ENCODE measurements around the gene GALNT6.
A peak's percentile ranks its signal among the peaks of the same experiment; 100 is the strongest.

Gene GALNT6, protein sequence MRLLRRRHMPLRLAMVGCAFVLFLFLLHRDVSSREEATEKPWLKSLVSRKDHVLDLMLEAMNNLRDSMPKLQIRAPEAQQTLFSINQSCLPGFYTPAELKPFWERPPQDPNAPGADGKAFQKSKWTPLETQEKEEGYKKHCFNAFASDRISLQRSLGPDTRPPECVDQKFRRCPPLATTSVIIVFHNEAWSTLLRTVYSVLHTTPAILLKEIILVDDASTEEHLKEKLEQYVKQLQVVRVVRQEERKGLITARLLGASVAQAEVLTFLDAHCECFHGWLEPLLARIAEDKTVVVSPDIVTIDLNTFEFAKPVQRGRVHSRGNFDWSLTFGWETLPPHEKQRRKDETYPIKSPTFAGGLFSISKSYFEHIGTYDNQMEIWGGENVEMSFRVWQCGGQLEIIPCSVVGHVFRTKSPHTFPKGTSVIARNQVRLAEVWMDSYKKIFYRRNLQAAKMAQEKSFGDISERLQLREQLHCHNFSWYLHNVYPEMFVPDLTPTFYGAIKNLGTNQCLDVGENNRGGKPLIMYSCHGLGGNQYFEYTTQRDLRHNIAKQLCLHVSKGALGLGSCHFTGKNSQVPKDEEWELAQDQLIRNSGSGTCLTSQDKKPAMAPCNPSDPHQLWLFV

DNA sequence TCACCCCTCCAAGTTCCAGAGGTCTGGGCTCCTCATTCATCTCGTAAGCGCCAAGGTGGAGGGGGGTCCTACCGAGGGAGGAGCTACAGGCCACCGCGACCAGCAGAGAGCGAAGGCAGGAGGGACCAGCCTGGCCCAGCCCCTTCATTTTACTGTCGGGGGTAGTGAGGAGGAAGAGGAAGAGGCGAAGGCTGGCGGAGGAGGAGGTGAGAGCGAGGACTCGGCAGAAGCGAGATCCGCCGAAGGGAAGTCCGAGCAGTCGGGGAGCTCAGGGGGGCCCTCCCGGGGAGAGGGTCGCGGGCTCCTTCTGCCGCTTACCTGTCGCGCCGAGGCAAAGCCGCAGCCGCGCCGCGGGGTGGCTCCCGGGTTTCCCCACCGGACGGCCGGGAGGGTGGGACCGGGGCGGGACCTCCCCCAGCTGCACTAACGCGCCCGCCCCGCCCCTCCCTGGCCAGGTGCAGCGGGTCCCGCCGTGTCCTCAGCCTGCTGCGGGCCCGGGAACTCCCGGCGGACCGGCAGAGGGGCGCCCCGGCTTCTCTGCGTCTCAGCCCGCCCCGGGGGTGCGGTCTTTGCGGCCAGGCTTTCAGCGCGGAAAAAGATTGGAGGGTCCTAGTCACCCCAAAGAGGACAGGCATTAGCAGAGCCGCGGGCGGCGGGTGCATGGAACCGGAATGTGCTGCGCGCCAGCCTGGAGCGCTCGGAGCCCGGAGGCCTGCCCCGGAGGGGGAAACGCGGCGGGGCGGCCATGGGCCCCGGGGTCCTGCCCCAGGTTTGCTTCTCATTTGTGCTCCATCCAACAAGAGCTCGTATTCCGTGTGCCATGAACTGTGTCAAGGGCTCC lies at the start of gene GALNT6:
Gene GALNT6, minus strand, starts transcription at position 124 of the 841 bp plus-strand sequence. CDS start 11,625 bp downstream, outside the sequence.
- DNase-seq, result no peak

DNA sequence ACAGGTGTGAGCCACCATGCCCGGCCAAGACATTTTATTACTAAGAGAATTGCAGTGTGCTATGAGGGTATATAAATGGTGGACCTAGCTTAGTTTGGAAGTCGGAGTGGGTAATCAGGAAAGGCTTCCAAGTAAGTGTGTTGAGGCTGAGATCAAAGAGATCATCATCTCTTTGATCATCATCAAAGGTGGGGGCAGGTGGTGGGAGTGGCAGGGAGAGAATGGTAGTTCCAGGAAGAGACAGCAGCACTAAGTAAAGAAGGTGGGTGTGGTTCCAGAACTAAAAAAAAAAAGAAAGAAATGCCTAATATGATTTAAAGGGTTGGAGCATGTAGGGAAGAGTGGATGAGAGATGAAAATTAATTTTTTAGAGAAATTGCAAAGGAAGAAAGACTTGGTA lies 48.1 kb upstream of the GALNT6 start:
- DNase-seq, result no peak

DNA sequence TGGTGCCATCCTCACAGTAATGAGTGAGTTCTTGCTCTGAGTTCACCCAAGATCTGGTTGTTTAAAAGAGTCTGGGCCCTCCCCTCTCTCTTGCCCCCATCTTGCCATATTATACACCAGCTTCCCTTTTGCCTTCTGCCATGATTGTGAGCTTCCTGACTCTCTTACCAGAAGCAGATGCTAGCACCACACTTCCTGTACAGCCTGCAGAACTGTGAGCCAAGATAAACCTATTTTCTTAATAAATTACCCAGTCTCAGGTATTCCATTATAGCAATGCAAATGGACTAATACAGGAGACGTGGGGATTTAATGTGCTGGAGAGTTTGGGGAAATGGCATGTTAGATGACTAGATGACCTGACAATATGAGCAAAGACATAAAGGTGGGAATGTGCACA lies 46.2 kb upstream of the GALNT6 start:
- no peak for DNase-seq

DNA sequence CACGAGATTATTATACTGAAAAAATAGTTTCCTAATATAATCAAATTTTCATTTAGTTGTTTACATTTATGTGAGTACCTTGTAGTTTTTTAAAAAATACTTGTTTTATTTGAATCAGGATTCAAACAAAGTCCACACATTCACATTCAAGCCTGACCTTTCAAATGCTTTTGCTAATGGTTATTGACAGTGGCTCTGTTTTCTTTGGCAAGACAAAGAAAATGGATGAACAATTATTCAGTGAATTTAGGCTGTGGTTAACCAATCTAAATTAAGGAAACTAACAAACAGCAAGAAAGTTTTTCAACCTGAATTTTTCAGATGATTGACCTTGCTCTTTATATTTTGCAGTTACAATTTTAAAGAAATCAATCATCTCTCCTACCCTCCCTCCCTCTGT lies 43.1 kb upstream of the GALNT6 start:
- peak in 1 of 2 experiments; percentile 29 for DNase-seq

DNA sequence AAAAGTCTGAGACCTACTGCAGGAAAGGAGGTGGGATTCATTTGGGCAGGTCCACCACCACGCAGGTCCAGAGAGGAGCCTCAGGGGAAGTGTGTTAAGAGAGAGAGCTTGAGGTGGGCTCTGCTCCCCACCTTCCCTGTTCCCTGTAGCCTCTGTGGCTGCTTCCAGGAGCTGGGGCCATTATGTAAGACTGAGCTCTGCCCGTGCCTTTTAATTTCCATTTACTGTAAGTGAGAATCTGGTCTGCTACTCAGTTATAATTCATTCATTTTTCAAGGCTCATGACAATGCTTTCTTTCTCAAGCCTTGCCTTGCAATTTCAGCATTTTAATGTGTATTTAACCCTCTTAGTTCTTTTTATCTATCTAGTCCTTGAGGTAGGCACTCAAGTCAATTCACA lies 41.7 kb upstream of the GALNT6 start:
- no peak for DNase-seq

DNA sequence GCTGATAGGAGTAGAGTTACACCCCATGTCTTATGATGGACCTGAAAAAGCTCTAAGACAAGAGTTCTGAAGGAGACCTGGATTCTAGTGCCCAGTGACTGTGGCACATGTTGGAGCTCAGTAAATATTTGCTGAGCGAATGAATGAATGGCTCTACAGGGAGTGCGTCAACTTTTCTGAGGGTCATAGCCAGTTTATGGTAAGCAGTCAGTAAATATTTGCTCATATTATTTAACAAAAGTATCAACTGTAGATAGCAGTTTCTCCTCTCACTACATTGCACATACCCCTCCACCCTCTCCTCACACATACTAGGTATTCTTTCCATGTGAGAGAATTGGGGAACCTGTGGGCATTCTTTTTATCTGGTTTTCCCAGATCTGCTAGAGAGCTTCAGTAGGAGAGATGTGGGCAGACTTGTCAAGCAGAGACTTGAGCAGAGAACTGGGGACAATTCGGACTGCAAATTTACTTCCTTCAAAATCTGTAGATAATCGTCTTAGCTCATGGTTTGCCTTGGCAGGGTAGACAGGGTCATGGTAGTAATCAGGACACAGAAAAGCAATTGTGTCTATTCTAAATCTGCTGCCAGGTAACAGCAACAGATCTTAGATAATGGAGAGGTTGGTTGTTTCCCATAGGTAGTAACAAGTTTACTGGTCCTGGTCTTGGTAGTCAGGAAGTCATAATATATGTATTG lies 39.1 kb upstream of the GALNT6 start:
- DNase-seq, result no peak

DNA sequence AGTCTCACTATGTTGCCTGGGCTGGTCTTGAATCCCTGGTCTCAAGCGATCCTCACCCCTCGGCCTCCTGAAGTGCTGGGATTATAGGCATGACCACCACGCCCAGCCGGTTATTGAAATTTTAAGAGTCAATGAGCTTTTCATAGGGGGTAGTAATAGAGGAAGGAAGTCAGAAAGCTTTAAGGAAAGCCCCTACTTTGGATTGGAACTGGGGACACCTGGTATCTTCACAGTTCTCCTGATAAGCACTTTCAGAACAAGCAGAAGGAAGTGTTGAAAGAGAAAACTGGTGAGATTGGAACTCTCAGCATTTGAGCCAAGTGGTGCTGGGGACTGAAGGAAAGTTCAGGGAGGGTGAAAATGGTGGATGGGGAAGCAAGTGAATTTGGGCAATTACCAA lies 38.5 kb upstream of the GALNT6 start:
- DNase-seq, result no peak

DNA sequence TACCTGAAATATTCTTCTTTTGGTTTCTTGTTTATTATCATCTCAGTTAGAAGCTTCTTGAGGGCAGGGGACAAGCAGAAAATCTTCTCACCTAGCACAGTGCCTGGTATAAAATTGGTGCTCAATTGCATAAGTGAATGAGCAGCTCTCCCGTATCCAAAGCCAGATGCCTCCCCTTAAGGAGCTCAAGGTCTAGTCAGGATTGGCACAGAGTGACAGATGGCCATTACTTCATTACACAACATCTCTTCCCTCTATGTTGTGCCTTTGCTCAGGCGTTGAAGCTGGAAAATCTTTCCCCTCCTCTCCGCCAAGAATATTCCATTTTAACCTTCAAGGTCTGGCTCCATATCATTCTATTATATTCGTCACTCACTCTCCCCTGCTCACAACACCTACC lies 37.0 kb upstream of the GALNT6 start:
- DNase-seq, result peak; percentile 36 to 73

DNA sequence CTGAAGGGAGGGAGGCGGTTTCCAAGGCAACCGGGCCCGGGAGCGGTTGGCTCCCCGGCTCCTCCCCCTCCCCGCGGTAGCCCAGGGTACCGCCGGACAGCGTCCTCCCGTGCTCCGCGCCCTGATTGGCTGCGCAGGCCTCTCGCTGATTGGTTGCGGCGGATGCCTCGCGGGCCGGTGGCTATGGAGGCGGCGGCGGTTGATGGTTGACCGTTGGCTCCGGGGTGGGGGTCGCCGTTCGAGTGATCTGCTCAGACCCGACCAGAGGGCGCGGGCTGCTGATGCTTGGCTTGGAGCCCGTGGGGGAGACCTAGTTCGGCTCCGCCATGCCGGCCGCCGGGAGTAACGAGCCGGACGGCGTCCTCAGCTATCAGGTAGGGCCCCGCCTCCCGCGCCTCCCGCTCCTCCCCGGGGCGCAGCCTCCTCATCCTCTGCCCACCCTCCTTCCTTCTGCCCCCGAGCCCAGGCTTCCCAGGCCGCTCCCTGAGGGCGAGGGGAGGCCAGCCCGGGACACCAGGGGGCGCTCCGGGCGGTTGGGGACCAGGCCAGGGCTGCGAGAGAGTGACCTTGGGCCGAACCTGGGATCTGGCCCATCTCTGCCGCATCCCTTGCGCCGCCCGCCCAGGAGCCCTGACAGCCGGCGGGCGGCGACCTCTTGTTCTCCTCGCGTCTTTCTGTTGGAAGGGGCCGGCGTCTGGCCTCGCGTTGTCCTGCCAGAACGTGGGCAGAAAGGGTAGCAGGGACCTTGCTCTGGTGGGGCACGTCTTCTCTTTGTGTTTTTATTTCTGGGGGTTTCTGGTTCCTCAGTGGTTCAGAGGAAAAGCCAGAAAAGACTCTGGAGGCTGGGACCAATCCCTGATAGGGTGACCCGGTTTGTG lies 33.7 kb upstream of the GALNT6 start, which contains the start of gene SLC4A8:
Gene SLC4A8, plus strand, starts transcription at position 170 of the 878 bp plus-strand sequence. Its CDS starts 157 bp downstream, at position 327.
- peak; percentile 89 to 93 for DNase-seq

DNA sequence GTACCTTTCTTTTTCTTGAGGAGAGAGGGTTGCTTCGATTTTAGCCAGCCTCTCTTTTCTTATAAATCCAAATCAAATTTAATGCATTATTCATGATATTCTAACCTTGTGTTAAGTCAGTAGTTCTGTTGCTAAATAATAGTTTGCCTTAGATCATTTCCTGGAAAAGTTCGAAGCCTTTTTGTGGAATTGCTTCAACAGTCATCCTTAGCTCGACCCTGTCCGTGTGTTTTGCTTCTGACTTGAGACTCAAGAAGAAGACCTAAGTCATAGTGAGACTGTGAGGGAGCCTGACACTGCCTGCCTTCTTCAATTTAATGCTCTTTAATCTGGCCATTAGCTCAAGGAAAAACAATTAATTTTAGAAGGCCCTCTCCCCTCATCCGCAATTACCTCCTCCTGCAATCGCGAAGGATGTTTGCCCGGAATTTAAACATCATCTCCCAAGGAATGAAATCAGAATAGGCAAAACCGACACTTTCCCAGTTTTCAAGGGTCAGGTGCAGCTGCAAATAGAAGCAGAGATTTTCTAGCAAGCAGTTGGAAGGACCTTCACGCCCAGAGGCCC lies 33.0 kb upstream of the GALNT6 start:
- DNase-seq, result no peak

DNA sequence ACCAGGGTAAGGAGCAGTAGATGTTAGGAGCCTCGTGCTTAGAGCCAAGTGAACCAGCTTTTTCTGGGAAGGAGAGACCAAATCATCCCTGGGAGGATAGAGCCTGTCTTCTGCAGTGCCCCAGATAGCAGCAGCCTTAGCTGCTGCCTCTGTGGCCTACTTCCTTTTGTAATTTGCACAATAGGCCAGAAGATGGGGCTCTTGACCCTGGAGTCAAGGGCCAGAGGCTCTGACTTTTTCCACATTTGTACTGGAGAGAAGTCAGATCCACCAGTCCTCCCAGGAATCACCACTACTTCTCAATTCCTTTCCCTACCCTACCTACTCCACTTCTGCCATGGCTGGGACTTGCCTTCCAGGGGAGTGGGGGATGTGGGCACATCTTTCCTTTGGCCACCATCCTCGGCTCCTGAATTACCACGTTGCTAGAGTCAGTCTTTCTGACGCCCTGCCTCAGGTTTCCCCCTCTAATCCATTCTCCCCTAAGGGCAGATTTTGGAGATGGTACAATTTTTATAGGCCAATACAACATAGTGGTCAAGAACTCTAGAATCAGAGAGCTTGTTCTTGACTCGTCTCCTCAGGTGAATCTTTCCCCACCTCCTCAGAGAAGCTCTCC lies 30.2 kb upstream of the GALNT6 start:
- peak; percentile 57 to 82 for DNase-seq

DNA sequence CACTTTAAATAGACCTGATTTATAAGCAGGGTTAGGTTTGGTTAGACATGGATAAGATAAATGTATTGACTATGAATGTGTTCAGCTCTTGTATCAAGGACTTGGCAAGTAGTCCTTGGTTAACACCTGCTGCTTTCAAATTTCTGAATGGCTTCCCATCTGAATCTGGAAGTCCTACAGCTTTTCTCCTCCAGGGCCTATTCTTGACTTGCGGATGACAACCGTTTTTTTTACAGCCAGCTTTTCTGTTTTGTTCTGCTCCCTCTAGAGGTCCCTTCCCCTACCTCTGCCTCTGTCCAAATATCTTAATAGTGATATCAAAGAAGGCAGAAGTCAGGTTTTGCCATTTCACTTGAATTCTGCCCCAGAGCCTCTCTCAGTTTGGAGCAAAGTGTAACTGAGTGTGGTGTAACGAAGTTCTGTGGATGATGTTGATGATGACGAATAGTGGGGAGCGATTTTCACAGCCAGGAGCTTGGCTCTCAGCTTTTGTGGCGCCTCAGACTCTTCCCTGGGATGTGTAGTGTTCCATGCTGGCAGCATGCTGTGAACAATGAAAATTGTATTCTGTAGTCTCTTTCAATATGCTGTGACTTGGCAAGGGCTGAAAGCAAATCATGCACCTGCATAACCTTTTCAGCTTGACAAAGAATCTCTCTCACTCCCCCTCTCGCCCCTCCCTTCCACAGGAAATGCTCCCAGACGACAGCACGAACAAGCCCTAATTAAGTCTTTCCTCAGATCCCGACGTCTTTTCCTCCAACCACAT lies 28.4 kb upstream of the GALNT6 start:
- DNase-seq, result peak in 1 of 2 experiments; percentile 30

DNA sequence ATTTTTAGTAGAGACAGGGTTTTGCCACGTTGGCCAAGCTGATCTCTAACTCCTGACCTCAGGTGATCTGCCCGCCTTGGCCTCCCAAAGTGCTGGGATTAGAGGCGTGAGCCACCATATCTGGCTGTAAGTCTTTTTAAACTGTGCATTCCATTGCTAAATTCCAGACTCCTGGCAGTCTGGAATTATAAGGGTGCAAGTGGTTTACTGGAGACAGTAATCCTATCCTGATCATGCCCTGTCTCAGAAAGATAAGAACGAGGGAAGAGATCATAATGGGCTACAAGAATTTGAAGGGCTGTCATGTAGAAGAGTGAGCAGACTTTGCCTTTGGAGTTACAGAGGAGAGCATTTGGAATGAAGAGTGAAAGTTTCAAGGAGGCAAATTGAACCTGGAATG lies 26.6 kb upstream of the GALNT6 start:
- no peak for DNase-seq

DNA sequence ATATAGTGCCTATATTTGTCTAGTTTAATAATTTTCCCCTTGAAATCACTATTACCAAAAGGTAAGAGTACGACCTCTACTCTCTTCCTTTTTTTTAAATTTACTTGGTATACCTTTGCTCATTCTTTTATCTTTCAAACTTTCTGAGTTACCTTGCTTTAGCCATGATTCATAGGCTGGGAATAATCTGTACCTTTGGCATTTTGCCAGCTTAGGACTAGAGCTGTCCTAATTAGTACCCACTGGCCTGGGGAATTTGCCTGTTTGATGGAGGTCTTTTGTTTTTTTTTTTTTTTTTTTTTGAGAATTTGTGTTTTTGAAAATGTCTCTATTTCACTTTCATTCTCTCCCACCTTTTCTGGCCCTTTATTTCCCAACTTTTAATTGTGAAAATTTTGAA lies 24.7 kb upstream of the GALNT6 start:
- no peak for DNase-seq

DNA sequence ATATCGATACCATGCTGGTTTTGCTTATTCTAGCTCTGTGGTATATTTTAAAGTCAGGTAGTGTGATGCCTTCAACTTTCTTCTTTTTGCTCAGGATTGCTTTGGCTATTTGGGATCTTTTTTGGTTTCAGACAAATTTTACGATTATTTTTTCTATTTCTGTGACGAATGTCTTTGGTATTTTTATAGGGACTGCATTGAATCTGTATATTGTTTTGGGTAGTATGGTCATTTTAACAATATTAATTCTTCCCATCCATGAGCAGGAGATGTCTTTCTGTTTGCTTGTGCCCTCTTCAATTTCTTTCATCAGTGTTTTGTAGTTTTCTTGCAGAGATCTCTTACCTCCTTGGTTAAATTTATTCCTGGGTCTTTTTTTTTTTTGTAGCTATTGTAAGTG lies 22.6 kb upstream of the GALNT6 start:
- DNase-seq, result no peak

DNA sequence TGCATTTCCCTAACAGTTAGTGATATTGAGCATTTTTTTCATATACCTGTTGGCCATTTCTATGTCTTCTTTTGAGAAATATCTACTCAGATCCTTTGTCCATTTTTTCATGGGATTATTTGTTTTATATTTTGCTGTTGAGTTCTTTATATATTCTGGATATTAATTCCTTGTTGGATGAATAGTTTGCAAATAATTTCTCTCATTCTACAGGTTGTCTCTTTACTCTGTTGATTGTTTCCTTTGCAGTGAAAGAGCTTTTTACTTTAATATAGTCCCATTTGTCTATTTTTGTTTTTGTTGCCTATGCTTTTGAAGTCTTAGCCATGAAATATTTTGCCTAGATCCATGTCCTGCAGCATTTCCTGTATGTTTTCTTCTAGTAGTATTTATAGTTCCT lies 21.9 kb upstream of the GALNT6 start:
- DNase-seq, result no peak

DNA sequence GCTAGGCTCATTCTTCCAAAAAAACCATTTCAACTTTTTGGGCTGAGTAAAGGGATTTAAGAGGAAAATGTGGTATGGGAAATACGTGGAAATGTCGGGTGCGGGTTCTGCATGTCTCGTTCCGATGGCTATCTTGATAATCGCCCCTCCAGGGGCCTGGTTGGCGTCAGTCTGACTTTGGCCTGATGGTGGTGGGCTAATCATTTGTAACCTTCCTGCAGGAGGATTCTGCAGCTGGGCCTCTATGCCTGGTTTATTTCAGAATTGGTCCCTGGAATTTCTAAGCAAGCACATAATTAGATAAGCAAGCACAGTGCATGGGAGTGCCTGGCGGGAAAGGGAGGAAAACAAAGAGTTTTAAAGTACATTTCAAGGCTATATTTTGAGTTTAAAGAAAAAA lies 18.6 kb upstream of the GALNT6 start:
- no peak for DNase-seq

DNA sequence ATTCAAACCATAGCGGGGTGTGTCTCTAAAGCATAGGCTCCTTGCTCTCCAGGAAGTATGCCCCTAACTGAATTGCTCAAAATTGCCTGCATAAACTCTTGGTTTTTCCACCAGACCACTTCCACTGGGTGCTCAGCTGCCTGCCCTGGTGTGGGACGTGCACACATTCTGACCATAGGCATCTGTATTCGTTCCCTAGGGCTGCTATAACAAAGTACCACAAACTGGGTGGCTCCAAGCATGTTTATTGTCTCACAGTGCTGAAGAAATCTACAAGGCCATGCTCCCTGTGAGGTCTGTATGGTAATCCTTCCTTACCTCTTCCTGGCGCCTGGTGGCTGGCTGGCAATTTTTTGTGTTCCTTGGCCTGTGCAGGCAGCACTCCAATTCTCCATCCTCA lies 16.4 kb upstream of the GALNT6 start:
- no peak for DNase-seq

DNA sequence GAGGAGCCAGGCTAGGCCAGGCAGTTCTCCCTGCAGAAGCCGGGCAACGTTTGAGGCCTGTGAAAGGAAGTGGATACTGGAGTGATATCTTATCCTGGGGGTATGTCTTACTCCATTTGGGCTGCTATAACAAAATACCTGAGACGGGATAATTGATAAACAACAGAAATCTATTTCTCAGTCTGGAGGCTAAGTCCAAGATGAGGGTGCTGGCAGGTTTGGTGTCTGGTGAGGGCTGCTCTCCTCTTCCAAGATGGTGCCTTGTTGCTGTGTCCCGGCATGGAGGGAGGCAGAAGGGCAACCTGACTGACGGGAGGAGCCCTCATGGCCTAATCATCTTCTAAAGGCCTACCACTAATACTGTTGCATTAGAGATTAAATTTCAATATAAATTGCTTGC lies 15.7 kb upstream of the GALNT6 start:
- DNase-seq, result no peak

DNA sequence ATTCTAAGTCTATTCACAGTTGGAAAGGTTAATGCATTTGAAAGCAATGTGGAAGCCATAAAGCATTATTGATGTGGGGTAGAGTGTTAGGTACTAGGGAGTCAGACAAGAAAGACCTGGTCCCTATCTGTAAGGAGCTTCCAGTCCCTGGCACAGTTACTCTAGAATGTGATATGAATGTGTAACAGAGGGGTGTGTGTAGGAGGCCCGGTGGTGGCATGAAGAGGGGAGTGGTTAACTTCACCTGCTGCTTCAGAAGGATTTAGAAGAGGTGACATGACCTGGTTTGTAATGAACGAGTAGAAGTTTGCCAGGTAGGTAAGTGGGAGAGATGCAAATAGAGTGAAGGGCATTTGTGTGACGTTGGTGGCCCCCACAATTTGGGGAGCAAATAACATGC lies 15.1 kb upstream of the GALNT6 start:
- no peak for DNase-seq

Measured in NCI-H446 (cell line).